Measurements from ENCODE around the gene MLKL.
A peak's percentile ranks its signal among the peaks of the same experiment; 100 is the strongest.

The MLKL gene

GRCh38 chr16:74710401-74710800 lies 9.7 kb upstream of the MLKL start:
- TF ChIP-seq CTCF (IDR thresholded peaks at IDR 0.05; ENCODE audit: low read depth, low read length), result no peak
- Histone ChIP-seq H3K9me3 (ENCODE audit: severe bottlenecking) (no peaks in the 10 kb centered on the region), H3K27me3 (ENCODE audit: insufficient read depth, low read depth, severe bottlenecking) (no peaks in the 10 kb centered on the region), H3K27ac (no peak overlapping the region), H3K36me3 (no peaks in the 10 kb centered on the region), H3K4me3 (ENCODE audit: low read depth, low read length) (no peak overlapping the region)
- no peak for DNase-seq

DNA sequence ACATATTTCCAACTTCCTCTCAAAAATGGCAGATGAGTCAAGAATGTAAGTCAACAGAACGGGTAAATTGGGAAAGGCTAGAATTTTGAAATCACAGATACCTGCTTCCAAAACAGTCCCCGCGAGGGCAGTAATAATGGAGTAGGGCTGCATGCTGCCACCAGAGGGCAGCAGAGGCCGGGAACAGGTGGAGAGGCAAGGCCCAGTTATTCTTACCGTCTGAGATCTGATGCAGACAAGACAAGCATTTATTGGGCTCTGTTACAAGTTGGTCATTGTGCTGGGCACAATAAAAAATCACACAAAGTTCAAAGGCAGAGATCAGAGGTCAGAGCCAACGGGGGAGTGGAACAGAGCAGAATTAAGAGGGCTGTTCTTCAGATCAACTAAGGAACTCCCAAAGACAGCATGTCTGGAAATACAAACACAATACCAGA lies 8.8 kb upstream of the MLKL start:
- no peak overlapping the region for H3K27ac ChIP-seq

GRCh38 chr16:74700116-74700437 lies 585 bp downstream of the MLKL start:
- H3K4me3 ChIP-seq (ENCODE audit: low read depth, low read length), result peak overlapping the region; percentile 60
- H3K9me3 ChIP-seq (ENCODE audit: severe bottlenecking), result no peaks in the 10 kb centered on the region
- TF ChIP-seq CTCF (IDR thresholded peaks at IDR 0.05; ENCODE audit: low read depth, low read length), result no peak
- H3K27ac ChIP-seq, result no peak overlapping the region
- no peaks in the 10 kb centered on the region for H3K36me3 ChIP-seq
- no peaks in the 10 kb centered on the region for H3K27me3 ChIP-seq (ENCODE audit: insufficient read depth, low read depth, severe bottlenecking)
- no peak for DNase-seq

More for the DNA sequence above, 8.8 kb upstream of the MLKL start:
- H3K27me3 ChIP-seq (ENCODE audit: insufficient read depth, low read depth, severe bottlenecking), result no peaks in the 10 kb centered on the region
- DNase-seq, result peak; percentile 74
- no peak overlapping the region for H3K4me3 ChIP-seq (ENCODE audit: low read depth, low read length)
- no peaks in the 10 kb centered on the region for H3K9me3 ChIP-seq (ENCODE audit: severe bottlenecking)
- peak; percentile 87 for TF ChIP-seq CTCF (IDR thresholded peaks at IDR 0.05; ENCODE audit: low read depth, low read length)
- H3K36me3 ChIP-seq, result no peaks in the 10 kb centered on the region

- Histone ChIP-seq H3K36me3 (no peaks in the 10 kb centered on the region), H3K9me3 (ENCODE audit: severe bottlenecking) (no peaks in the 10 kb centered on the region), H3K27me3 (ENCODE audit: insufficient read depth, low read depth, severe bottlenecking) (no peaks in the 10 kb centered on the region), H3K4me3 (ENCODE audit: low read depth, low read length) (peak overlapping the region; percentile 60), H3K27ac (no peak overlapping the region)
- TF ChIP-seq CTCF (IDR thresholded peaks at IDR 0.05; ENCODE audit: low read depth, low read length), result no peak
- no peak for DNase-seq
Observed at GRCh38 chr16:74699666-74700065, 996 bp downstream of the MLKL start.

GRCh38 chr16:74698222-74698621 lies 2.4 kb downstream of the MLKL start:
- TF ChIP-seq CTCF (IDR thresholded peaks at IDR 0.05; ENCODE audit: low read depth, low read length), result no peak
- no peak overlapping the region for H3K4me3 ChIP-seq (ENCODE audit: low read depth, low read length)
- H3K27ac ChIP-seq, result no peak overlapping the region
- no peaks in the 10 kb centered on the region for H3K27me3 ChIP-seq (ENCODE audit: insufficient read depth, low read depth, severe bottlenecking)
- no peaks in the 10 kb centered on the region for H3K9me3 ChIP-seq (ENCODE audit: severe bottlenecking)
- no peak for DNase-seq
- H3K36me3 ChIP-seq, result no peaks in the 10 kb centered on the region

Data from WERI-Rb-1 (cell line).